CD4-positive, alpha-beta memory T cell (primary cell): ENCODE data around the gene MC2R. TPM values are rescaled to one million over a fixed set of nuclear protein-coding genes. Genes with fewer than 3 reads are reported as not detected.

Experiments
- CTCF ChIA-PET: fragments of 350-600 bp; sonication (Branson Sonifier 250); formaldehyde crosslinking; loops from one replicate; lab custom pipeline; 2021; ENCODE audit warnings: inconsistent platforms; ENCODE audit not compliant: partially characterized antibody; lab: Charles Lee
- POLR2A ChIA-PET: fragments of 350-600 bp; sonication (Branson Sonifier 250); formaldehyde crosslinking; loops from one replicate; lab custom pipeline; 2021; ENCODE audit not compliant: partially characterized antibody; lab: Charles Lee
- DNase-seq, 5 donors: peaks; one replicate each; pipeline versions ENCODE4 v3.0.0 to v3.0.0-alpha.2; 2020 to 2022; ENCODE audit warnings: mixed read lengths in 1 of 5
- H3K27ac ChIP-seq: one replicate; pipeline ENCODE4 v1.7.0; 2013; ENCODE audit warnings: low read depth, low read length
- H3K27me3 ChIP-seq: 2 replicates; pipeline ENCODE4 v1.7.0; 2013; ENCODE audit warnings: mild to moderate bottlenecking, low read length, moderate library complexity; ENCODE audit not compliant: insufficient read depth
- H3K36me3 ChIP-seq: 2 replicates; pipeline ENCODE4 v1.7.0; 2013; ENCODE audit warnings: mild to moderate bottlenecking, low read length, moderate library complexity; ENCODE audit not compliant: insufficient read depth
- H3K4me1 ChIP-seq: 2 replicates; pipeline ENCODE4 v1.7.0; 2013; ENCODE audit warnings: mild to moderate bottlenecking, low read length, moderate library complexity; ENCODE audit not compliant: insufficient read depth
- H3K4me3 ChIP-seq, 2 donors: one replicate each; pipeline ENCODE4 v1.7.0; 2013; ENCODE audit warnings: low read length in 2 of 2, mild to moderate bottlenecking in 1 of 2
- H3K9me3 ChIP-seq, 2 donors: one replicate each; pipeline ENCODE4 v1.7.0; 2013; ENCODE audit warnings: low read length in 2 of 2, control low read depth in 1 of 2; ENCODE audit not compliant: control insufficient read depth in 1 of 2
- H3K27ac Mint-ChIP-seq, 7 donors: one replicate each; pipeline ENCODE4 v1.8.0; 2020 to 2021; ENCODE audit warnings: mixed read lengths in 7 of 7, mild to moderate bottlenecking in 6 of 7, inconsistent platforms in 3 of 7, moderate library complexity in 3 of 7
- H3K27me3 Mint-ChIP-seq, 2 donors: one replicate each; pipeline ENCODE4 v1.8.0; 2020 to 2021; ENCODE audit warnings: mixed read lengths in 2 of 2
- H3K36me3 Mint-ChIP-seq, 2 donors: one replicate each; pipeline ENCODE4 v1.8.0; 2020 to 2021; ENCODE audit warnings: mixed read lengths in 2 of 2, inconsistent platforms in 1 of 2, mild to moderate bottlenecking in 1 of 2
- H3K4me1 Mint-ChIP-seq, 4 donors: one replicate each; pipeline ENCODE4 v1.8.0; 2020 to 2021; ENCODE audit warnings: mixed read lengths in 4 of 4, mild to moderate bottlenecking in 1 of 4
- H3K4me3 Mint-ChIP-seq, 8 donors: one replicate each; pipeline ENCODE4 v1.8.0; 2020 to 2021; ENCODE audit warnings: mixed read lengths in 8 of 8, mild to moderate bottlenecking in 7 of 8, moderate library complexity in 6 of 8, inconsistent platforms in 3 of 8
- H3K9me3 Mint-ChIP-seq, 8 donors: one replicate each; pipeline ENCODE4 v1.8.0; 2020 to 2021; ENCODE audit warnings: mixed read lengths in 8 of 8, mild to moderate bottlenecking in 5 of 8, inconsistent platforms in 3 of 8, moderate library complexity in 1 of 8
- intact Hi-C: fragments of 100-400 bp; cut with micrococcal nuclease; formaldehyde crosslinking; loops from one replicate; pipeline ENCODE4 v1.15.1; 2023
- polyA plus RNA-seq, 2 donors: library from polyadenylated mRNA; unstranded; fragments of 300-500 nt; fragmentation: Illumina TruSeq; gene quantifications; one replicate each; pipeline ENCODE4 v1.2.3, GENCODE V29; 2021
- total RNA-seq, 2 experiments: library from RNA; stranded (reverse); gene quantifications; one replicate each; pipeline ENCODE4 v1.2.3, GENCODE V29; 2021

MC2R gene
- total and polyA plus RNA-seq, 4 experiments from 2014 or later, result not detected

- no peaks in the 10 kb centered on the region for H3K27me3 ChIP-seq
- Mint-ChIP-seq H3K9me3 (no peaks in the 10 kb centered on the region), H3K27ac (no peak overlapping the region), H3K4me3 (no peak overlapping the region), H3K36me3 (no peaks in the 10 kb centered on the region), H3K4me1 (no peaks in the 10 kb centered on the region), H3K27me3 (no peaks in the 10 kb centered on the region)
- POLR2A ChIA-PET, result no interaction called here
- CTCF ChIA-PET, result interaction anchor here (0.8 kb wide), 1 partner anchor 10 kb away, joined by 3 read pairs; no protein-coding TSS in a partner anchor
- H3K4me3 ChIP-seq, result no peak overlapping the region
- intact Hi-C loops, result no loop called here
- no peaks in the 10 kb centered on the region for H3K36me3 ChIP-seq
- H3K4me1 ChIP-seq, result no peaks in the 10 kb centered on the region
- H3K27ac ChIP-seq, result no peak overlapping the region
- DNase-seq, result no peak
- H3K9me3 ChIP-seq, result no peaks in the 10 kb centered on the region
These were observed 2.1 kb downstream of the MC2R start for GRCh38 chr18:13913205-13913604.

GRCh38 chr18:13912601-13913000, 2.7 kb downstream of the MC2R start:
- POLR2A ChIA-PET, result no interaction called here
- CTCF ChIA-PET, result no interaction called here

GRCh38 chr18:13910986-13911385, 4.3 kb downstream of the MC2R start:
- Histone ChIP-seq H3K4me3 (no peak overlapping the region), H3K9me3 (no peaks in the 10 kb centered on the region), H3K4me1 (no peaks in the 10 kb centered on the region), H3K27me3 (no peaks in the 10 kb centered on the region), H3K36me3 (no peaks in the 10 kb centered on the region), H3K27ac (no peak overlapping the region)
- DNase-seq, result no peak
- Mint-ChIP-seq H3K27me3 (peaks cover 0 to 2% of the 10 kb centered on the region in 2 donors), H3K4me1 (no peaks in the 10 kb centered on the region), H3K36me3 (no peaks in the 10 kb centered on the region), H3K9me3 (no peaks in the 10 kb centered on the region), H3K27ac (no peak overlapping the region), H3K4me3 (no peak overlapping the region)
- intact Hi-C loops, result no loop called here
- ChIA-PET POLR2A (no interaction called here), CTCF (no interaction called here)

More at GRCh38 chr18:13912601-13913000, 2.7 kb downstream of the MC2R start:
- Mint-ChIP-seq H3K27me3 (no peaks in the 10 kb centered on the region), H3K4me3 (no peak overlapping the region), H3K9me3 (no peaks in the 10 kb centered on the region), H3K27ac (no peak overlapping the region), H3K4me1 (no peaks in the 10 kb centered on the region), H3K36me3 (no peaks in the 10 kb centered on the region)
- Histone ChIP-seq H3K4me1 (no peaks in the 10 kb centered on the region), H3K27ac (no peak overlapping the region), H3K9me3 (no peaks in the 10 kb centered on the region), H3K4me3 (no peak overlapping the region), H3K36me3 (no peaks in the 10 kb centered on the region), H3K27me3 (no peaks in the 10 kb centered on the region)
- intact Hi-C loops, result no loop called here
- no peak for DNase-seq

- H3K27me3 ChIP-seq, result no peaks in the 10 kb centered on the region
- H3K27ac ChIP-seq, result no peak overlapping the region
- no peaks in the 10 kb centered on the region for H3K9me3 ChIP-seq
- Mint-ChIP-seq H3K27ac (no peak overlapping the region), H3K9me3 (no peaks in the 10 kb centered on the region), H3K4me1 (no peaks in the 10 kb centered on the region), H3K36me3 (no peaks in the 10 kb centered on the region), H3K27me3 (peaks cover 0 to 2% of the 10 kb centered on the region in 2 donors), H3K4me3 (no peak overlapping the region)
- H3K4me1 ChIP-seq, result no peaks in the 10 kb centered on the region
- H3K36me3 ChIP-seq, result no peaks in the 10 kb centered on the region
- H3K4me3 ChIP-seq, result no peak overlapping the region
- ChIA-PET CTCF (no interaction called here), POLR2A (no interaction called here)
- intact Hi-C loops, result no loop called here
- DNase-seq, result no peak
These were observed 4.8 kb downstream of the MC2R start for GRCh38 chr18:13910501-13910900.

- DNase-seq, result no peak
- Mint-ChIP-seq H3K27ac (no peak overlapping the region), H3K36me3 (no peaks in the 10 kb centered on the region), H3K4me1 (no peaks in the 10 kb centered on the region), H3K9me3 (peaks cover 0 to 4% (median 0%) of the 10 kb centered on the region in 8 donors), H3K4me3 (no peak overlapping the region), H3K27me3 (peaks cover 0 to 2% of the 10 kb centered on the region in 2 donors)
- H3K27me3 ChIP-seq, result no peaks in the 10 kb centered on the region
- no peak overlapping the region for H3K4me3 ChIP-seq
- no peaks in the 10 kb centered on the region for H3K36me3 ChIP-seq
- no peaks in the 10 kb centered on the region for H3K4me1 ChIP-seq
- CTCF ChIA-PET, result no interaction called here
- no peaks in the 10 kb centered on the region for H3K9me3 ChIP-seq
- intact Hi-C loops, result no loop called here
- H3K27ac ChIP-seq, result no peak overlapping the region
- POLR2A ChIA-PET, result no interaction called here
These were observed 6.0 kb downstream of the MC2R start for GRCh38 chr18:13909141-13909940.

- H3K27ac ChIP-seq, result no peak overlapping the region
- Mint-ChIP-seq H3K27me3 (peaks cover 8 to 16% of the 10 kb centered on the region in 2 donors), H3K27ac (no peak overlapping the region), H3K9me3 (peaks cover 0 to 16% (median 11%) of the 10 kb centered on the region in 8 donors), H3K4me3 (no peak overlapping the region), H3K4me1 (no peaks in the 10 kb centered on the region), H3K36me3 (no peaks in the 10 kb centered on the region)
- H3K9me3 ChIP-seq, result no peaks in the 10 kb centered on the region
- intact Hi-C loops, result no loop called here
- H3K36me3 ChIP-seq, result no peaks in the 10 kb centered on the region
- no peak for DNase-seq
- ChIA-PET POLR2A (no interaction called here), CTCF (no interaction called here)
- no peaks in the 10 kb centered on the region for H3K27me3 ChIP-seq
- H3K4me3 ChIP-seq, result no peak overlapping the region
- no peaks in the 10 kb centered on the region for H3K4me1 ChIP-seq
These were observed 14.7 kb downstream of the MC2R start for GRCh38 chr18:13900633-13901032.

GRCh38 chr18:13895505-13896033, 19.8 kb downstream of the MC2R start:
- H3K36me3 ChIP-seq, result no peaks in the 10 kb centered on the region
- no peaks in the 10 kb centered on the region for H3K9me3 ChIP-seq
- no peak overlapping the region for H3K4me3 ChIP-seq
- CTCF ChIA-PET, result no interaction called here
- no peaks in the 10 kb centered on the region for H3K36me3 Mint-ChIP-seq
- H3K27ac Mint-ChIP-seq, result no peak overlapping the region
- no peak overlapping the region for H3K4me3 Mint-ChIP-seq
- peaks cover 18 to 19% of the 10 kb centered on the region in 2 donors for H3K27me3 Mint-ChIP-seq
- H3K27ac ChIP-seq, result no peak overlapping the region
- no peak for DNase-seq
- no peaks in the 10 kb centered on the region for H3K4me1 Mint-ChIP-seq
- intact Hi-C loops, result no loop called here
- H3K27me3 ChIP-seq, result no peaks in the 10 kb centered on the region
- POLR2A ChIA-PET, result no interaction called here
- H3K4me1 ChIP-seq, result no peaks in the 10 kb centered on the region
- peaks cover 0 to 16% (median 7%) of the 10 kb centered on the region in 8 donors for H3K9me3 Mint-ChIP-seq
